HFF-Myc (cell line): ENCODE data around the gene GFOD1.

ENCODE experiments used
- DNase-seq: peaks from one replicate; pipeline ENCODE4 v3.0.0-alpha.2; 2011; ENCODE audit warnings: low read depth; ENCODE audit errors: extremely low read depth
- H3K4me3 ChIP-seq: replicated peaks from 2 replicates; pipeline ENCODE4 v1.5.1; 2011; ENCODE audit warnings: low read depth, mild to moderate bottlenecking, control low read depth, low read length
- TF ChIP-seq, protein P1 (sequence below): IDR thresholded peaks from 2 replicates; pipeline ENCODE4 v1.5.1; 2012; ENCODE audit warnings: mild to moderate bottlenecking, low read depth, low read length, control low read depth; ENCODE audit errors: missing control alignments

The GFOD1 gene

GRCh38 chr6:13311155-13311554 is 176.2 kb downstream of the GFOD1 start:
- TF ChIP-seq, protein P1, sequence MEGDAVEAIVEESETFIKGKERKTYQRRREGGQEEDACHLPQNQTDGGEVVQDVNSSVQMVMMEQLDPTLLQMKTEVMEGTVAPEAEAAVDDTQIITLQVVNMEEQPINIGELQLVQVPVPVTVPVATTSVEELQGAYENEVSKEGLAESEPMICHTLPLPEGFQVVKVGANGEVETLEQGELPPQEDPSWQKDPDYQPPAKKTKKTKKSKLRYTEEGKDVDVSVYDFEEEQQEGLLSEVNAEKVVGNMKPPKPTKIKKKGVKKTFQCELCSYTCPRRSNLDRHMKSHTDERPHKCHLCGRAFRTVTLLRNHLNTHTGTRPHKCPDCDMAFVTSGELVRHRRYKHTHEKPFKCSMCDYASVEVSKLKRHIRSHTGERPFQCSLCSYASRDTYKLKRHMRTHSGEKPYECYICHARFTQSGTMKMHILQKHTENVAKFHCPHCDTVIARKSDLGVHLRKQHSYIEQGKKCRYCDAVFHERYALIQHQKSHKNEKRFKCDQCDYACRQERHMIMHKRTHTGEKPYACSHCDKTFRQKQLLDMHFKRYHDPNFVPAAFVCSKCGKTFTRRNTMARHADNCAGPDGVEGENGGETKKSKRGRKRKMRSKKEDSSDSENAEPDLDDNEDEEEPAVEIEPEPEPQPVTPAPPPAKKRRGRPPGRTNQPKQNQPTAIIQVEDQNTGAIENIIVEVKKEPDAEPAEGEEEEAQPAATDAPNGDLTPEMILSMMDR, result no peak
- DNase-seq, result no peak
- H3K4me3 ChIP-seq, result no peak overlapping the region

DNA sequence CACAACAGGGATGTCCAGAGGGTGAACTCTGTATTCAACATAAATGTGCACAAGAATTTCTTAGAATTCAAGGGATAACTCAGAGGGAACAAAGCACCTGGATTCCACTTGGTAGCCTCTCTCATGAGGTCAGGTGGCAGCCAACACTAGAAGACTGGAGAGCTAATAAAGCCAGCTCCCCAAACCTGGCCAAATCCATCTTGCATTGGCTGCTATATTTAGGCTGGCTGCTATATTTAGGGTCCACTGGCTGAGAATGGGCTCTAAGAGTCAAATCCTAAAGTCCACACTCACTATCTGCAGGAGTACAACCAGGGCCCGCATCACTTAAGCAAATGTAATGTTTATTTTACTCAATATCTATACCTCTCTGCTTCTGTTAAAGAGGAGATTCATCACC is 179.1 kb downstream of the GFOD1 start:
- no peak overlapping the region for H3K4me3 ChIP-seq

More for the DNA sequence above, 179.1 kb downstream of the GFOD1 start:
- no peak for DNase-seq
- TF ChIP-seq, protein P1, result no peak
